ENCODE data around the gene RASL10A. TPM values are rescaled to one million over a fixed set of nuclear protein-coding genes. Genes with fewer than 3 reads are reported as not detected.

The RASL10A gene
- total RNA-seq, 1 donor from 2014 or later, result 0.45 TPM

DNA sequence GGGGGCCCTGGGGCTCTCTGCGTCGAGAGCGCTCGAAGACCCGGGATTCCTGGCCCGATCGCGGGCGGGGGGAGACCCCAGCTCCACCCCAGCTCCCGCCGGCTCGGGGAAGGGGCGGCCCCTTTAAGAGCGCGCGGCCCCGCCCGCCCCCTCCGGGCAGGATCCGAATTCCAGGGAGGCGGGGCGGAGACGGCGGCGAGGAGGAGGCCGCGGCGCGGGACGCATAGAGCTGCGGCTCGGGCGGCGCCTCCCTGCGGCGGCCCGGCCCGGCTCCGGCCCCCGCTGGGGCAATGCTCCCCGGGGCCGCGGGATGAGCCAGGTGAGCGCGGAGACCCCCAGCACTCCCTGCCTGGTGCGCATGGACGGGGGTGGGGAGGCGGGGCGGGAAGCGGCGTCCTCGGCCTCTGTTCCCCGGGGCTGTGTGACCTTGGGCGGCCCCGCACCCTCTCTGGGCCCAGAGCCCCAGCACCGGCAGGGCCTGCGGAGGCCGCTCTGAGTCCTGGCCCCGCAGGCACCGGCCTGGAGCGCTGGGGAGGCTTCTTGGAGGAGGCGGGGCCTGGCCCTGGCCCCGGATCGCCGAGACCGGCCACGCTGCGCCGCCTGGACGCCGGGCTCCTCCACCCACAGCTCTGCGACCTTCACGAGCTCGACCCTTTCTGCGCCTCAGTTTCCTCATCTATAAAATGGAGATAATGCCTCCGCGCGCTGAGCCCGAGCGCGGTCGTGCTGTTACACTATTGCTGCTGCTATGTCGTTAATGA lies 8.5 kb downstream of the RASL10A start:
- intact Hi-C loops (cut with micrococcal nuclease), result loop anchor here (5.0 kb wide), 1 partner anchor 40 kb away; the partner anchor contains the start of genes EWSR1 and RHBDD3

DNA sequence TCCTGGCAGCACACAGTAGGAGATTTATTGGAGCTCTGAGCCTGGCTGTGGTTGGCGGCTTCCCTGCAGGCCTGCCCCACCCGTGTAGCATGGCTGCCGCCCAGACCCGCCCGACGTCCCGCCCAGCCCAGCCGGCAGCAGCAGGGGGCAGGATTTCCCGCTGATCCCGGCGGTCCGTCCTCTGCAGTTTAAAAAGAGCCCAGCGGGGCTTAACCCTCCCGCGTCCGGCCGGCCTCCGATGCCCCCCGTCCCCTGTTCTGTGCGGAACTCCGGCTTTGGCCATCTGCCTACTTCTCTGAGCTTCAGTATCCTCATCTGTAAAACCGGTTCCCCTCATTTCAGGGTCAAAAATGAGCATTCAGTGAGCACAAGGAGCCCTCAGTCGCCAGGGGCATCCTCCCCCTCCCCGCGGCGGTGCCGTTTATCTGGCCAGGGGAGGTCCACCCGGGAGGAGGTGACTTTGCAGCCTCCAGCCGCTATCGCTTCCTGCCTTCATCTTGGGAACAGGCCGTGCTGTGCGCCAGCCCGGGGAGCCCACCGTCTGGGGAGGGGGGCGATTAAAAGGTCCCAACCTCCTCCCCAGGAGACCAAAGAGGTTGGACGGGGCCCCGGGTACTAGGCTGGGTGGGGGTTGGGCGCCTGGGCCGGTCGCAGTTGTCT lies 9.2 kb downstream of the RASL10A start, which contains the start of gene GAS2L1:
Gene GAS2L1 (plus strand): TSS at position 476 of the 660 bp plus-strand sequence. CDS start 1,456 bp downstream, outside the sequence.
- intact Hi-C loops (cut with micrococcal nuclease), result loop anchor here (5.0 kb wide), 1 partner anchor 39 kb away; the partner anchor contains the start of genes EWSR1 and RHBDD3

DNA sequence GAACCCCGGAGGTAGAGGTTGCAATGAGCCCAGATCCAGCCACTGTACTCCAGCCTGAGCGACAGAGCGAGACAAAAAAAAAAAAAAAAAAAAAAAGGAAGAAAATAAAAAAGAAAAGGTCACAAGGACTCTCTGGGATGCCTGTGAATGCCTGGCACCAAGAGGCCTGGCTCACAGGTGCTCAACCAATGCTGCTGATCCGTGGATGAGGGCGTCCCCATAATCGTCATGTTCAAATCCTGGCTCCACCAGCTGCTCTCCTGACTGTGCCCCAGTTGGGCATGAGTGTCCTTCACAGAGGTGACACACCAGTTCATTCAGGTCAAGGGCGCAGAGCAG lies 9.7 kb downstream of the RASL10A start:
- intact Hi-C loops (cut with micrococcal nuclease), result loop anchor here (5.0 kb wide), 1 partner anchor 39 kb away; the partner anchor contains the start of genes EWSR1 and RHBDD3

DNA sequence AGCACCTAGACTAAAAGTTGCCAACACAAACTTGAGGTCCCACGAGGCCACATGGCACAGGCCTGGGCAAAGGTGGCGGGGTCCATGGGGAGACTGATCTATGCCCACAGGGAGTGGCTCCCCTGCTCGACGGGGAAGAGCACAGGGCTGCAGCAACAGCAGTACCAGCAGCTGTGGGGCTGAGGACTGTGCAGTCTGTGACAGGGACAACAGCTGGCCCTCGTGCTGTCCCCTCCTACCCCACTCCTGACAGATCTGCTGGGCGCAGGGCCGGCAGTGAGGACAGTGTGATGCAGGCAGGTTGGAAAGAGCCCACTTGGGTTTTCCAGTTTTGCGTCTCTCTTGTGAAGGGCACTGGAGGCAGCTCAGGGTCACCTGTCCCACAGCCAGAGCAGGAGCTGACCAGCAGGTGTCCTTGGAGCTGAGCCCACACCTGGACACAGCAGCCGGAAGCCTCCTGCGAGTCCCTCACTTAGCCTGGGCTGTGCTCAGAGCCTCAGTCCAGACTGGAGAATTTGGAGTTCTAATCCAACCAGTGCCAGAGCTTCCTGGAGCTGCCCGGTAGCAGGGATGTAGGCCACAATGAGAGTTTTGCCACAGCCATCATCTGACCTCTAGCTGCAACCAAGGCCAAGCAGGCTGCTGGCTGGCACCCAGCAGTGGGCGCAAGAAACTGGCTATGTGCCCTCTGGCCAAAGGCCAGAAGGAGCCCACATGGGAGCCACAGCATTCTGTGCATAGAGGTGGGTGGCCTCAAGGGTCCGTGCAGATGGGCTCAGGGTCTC lies 12.6 kb downstream of the RASL10A start:
- intact Hi-C loops (cut with micrococcal nuclease), result no loop called here

DNA sequence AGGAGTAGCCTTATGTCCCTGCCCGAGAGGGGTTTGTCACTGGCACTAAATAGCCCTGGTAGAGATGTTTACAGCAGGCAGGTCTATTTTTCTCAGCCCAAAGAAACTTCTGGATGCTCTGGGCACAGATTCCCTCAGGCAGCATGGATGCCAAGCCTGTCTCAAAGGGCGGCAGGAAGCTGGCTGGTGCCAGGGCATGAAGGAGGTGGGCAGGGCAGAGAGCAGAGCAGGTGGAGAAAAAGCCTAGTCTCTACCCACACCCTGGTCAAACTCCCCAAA lies 13.2 kb downstream of the RASL10A start:
- intact Hi-C loops (cut with micrococcal nuclease), result no loop called here

DNA sequence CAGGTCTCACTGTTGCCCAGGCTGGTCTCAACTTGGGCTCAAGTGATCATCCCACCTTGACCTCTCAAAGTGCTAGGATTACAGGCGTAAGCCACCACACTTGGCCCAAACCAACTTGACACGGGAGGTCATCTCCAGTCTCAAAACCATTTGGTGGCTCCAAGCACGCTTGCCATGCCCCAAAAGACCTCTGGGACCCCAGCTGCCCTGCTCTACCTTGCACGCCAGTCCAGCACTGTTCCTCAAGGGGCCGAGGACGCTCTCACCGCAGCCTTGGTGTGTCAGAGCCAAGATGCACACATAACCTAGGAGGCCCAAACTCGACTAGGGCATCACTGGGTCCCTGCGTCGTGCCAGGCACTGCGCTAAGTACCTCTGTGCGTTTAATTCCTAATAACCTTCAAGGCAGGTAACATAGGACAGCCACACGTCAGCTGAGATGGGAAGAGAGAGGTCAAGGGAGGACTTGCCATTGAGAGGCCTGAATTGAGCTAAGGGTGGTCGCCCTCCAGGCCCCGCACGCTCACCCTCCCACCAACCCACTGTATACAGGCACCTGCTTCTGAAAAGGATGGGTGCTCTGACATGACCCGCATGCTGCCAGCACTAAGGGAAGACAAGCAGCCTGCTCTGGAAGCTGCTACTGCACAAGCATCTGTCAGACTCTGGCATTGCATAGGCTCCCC lies 13.6 kb downstream of the RASL10A start:
- intact Hi-C loops (cut with micrococcal nuclease), result no loop called here

DNA sequence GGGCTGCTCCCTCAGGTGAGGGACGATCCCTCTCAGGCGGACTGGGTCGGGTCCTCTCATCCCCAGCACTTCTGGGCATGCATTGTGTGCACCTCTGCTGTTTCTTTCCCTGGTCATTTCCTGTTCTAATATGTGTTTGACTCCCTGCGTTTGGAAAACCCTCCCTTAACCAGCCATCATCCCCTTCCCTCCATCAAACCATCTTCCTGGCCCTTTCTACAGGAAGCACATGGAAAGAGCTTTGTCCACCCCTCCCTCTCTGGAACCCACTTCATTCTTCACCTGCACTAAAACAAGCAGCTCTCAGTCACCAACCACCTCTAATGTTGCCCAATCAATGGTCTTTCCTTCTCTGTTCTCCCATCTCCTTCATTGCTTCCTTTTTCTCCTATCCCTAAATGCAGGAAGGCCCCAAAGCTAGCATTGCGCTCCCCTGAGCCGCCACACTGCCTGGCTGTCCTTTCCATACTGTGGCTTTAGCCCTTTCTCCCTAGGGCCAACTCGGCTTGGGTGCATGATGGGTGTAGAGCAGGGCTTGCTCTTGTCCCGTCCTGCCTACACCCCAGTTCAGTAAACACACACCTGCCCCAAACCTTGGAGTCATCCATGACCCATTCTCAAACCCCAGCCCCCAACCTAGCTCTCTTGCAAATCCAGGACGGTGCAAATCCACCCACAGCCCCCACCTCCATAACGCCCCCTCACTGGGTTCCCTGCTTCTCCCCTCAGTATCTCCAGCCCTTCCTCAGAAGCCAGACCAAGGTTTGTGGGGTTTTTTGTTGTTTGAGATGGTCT lies 14.5 kb downstream of the RASL10A start:
- intact Hi-C loops (cut with micrococcal nuclease), result no loop called here

DNA sequence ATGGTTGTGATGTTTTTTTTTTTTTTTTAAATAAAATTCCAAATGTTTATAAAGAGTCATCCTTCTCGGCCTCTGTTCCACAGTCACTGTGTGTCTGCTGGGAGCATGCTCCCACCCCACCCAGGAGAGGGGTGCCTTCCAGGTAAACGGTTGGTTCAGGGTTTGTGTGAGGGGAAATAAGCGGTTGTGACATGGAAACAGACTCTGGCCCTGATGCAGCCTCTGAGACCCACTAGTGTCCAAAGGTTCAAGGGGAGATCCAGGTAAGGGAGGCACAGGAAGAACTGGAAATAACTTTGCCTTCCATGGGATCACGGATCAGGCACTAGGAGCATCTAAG lies 15.1 kb downstream of the RASL10A start:
- intact Hi-C loops (cut with micrococcal nuclease), result no loop called here

DNA sequence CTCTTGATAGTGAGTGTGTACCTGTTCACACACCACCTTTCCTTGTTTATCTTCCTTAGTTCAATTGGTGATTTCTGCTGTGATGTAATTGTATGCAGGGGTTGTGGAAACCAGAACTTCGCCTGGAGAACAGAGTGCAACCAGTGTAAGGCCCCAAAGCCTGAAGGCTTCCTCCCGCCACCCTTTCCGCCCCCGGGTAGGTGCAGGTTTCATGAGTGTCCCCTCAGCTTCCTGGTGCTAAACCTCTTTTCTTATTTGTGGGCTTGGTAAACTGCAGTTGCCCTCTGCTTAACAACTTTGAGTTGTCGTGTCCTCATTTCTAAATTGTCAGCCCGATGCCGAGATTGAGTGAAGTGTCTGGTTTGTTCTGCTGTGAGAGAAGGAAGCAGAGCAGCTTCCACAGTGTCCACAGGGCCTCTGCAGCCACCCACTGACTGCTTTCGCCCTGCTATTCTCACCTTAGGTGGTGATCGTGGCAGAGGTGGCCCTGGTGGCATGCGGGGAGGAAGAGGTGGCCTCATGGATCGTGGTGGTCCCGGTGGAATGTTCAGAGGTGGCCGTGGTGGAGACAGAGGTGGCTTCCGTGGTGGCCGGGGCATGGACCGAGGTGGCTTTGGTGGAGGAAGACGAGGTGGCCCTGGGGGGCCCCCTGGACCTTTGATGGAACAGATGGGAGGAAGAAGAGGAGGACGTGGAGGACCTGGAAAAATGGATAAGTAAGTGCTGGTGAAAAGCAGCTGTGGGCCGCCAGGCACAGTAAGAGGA lies 16.2 kb downstream of the RASL10A start:
- intact Hi-C loops (cut with micrococcal nuclease), result no loop called here

DNA sequence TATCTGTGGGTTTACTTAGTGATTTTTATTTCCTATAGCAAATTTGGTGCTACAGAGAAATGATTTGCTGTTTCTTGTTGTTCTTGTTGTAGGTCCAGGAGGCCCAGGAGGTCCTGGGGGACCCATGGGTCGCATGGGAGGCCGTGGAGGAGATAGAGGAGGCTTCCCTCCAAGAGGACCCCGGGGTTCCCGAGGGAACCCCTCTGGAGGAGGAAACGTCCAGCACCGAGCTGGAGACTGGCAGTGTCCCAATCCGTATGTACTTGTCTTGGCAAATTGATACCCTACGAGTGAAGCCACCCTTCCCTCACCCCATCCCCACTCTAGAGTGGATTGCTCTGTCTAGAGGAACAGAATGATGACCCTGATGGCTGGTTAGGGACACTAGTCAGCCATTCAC lies 16.9 kb downstream of the RASL10A start:
- intact Hi-C loops (cut with micrococcal nuclease), result no loop called here

DNA sequence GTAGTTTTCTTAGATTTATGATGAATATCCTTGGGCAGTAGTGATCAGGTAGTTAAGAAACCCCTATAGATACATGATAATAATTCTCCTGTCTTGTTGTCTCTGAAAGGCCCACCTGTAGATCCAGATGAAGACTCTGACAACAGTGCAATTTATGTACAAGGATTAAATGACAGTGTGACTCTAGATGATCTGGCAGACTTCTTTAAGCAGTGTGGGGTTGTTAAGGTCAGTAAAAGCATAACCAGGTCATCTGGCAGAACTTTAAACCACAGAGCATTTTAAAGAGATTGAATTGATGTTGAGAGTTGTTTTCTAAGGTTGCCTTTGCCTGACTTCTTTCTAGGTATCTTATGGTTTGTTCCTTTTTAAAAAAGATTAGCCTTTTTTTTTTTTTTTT lies 23.1 kb downstream of the RASL10A start:
- intact Hi-C loops (cut with micrococcal nuclease), result no loop called here

DNA sequence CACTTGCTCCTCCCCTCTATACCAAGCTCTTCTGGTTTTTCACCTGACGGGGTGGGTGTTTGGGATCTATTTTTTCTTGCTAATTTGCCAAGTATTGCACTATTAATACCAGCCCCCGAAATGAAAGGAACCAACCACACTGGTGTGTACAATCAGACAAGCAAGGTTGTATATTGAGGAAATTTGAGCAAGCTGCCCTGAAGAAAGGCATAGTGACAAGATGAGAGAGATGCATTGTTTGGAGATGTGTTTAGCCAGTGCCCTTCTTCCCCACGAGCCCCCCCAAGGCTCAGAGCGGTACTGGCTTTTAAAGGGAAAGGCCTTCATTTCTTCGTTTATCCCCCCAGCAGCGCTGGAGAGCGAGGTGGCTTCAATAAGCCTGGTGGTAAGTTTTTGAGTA lies 24.3 kb downstream of the RASL10A start:
- intact Hi-C loops (cut with micrococcal nuclease), result no loop called here

DNA sequence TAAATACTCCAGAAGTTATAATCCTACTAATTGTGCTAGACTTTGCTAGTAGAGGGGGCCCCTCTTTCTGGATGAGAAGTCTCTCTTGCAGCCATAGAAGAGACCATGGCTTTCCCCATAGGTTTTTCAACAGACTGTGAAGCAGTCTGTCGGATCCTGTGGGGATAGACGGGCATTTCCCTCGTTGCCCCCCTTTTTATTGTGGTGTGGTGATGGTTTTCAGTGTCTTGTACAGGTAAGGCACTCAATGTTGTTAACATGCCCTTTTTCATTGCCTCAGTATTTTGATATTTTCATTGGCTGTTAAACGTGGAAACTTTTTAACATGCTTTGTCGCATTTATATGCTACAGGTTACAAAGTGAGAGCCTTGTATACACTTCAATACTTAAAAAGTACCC lies 25.4 kb downstream of the RASL10A start:
- intact Hi-C loops (cut with micrococcal nuclease), result no loop called here

DNA sequence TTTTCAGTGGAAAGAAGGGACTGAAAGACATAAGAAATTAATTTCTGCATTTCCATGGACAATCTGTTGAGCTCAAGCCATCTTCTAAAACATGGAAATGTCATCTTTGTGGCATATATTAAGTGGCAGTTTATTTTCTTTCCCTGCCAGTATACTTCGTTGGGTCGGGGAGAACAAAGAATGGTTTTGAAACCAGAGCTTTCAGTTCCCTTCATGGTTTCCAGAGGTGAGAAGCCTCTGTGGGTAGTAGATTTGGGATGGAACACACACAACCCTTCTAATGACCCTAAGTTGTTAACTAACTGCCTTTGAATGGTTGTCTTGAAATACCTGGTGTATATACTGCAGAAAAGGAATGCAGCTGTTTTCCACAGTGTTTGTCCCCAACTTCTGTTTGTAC lies 26.7 kb downstream of the RASL10A start:
- intact Hi-C loops (cut with micrococcal nuclease), result no loop called here

DNA sequence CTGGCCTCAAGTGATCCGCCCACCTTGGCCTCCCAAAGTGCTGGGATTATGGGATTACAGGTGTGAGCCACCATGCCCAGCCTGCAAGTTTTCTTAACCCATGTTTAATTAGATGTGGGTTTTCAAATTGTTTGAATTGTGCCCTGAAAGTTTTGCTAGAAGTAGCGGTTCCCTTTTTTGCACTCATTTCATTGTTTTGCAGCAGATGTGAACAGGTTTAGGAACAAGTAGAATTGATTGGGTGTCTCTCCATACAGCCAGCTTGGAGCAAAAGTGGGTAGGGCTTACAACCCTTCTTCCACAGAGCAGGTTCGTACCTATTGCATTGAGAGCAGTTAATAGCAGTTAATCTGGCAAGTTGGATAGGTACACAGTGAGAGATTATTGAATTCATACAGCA lies 31.3 kb downstream of the RASL10A start:
- intact Hi-C loops (cut with micrococcal nuclease), result no loop called here

DNA sequence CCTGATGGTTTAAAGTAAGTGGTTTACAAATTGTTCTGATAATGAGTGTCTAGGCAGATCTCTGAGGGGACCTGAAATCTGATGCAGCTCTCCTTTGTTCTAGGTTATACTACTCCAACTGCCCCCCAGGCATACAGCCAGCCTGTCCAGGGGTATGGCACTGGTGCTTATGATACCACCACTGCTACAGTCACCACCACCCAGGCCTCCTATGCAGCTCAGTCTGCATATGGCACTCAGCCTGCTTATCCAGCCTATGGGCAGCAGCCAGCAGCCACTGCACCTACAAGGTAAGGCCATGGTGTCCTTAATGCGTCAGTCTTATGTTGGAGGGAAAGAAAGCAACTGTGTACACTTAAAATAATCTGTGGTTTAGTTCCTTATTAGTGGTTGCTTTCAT lies 37.6 kb downstream of the RASL10A start:
- intact Hi-C loops (cut with micrococcal nuclease), result no loop called here

DNA sequence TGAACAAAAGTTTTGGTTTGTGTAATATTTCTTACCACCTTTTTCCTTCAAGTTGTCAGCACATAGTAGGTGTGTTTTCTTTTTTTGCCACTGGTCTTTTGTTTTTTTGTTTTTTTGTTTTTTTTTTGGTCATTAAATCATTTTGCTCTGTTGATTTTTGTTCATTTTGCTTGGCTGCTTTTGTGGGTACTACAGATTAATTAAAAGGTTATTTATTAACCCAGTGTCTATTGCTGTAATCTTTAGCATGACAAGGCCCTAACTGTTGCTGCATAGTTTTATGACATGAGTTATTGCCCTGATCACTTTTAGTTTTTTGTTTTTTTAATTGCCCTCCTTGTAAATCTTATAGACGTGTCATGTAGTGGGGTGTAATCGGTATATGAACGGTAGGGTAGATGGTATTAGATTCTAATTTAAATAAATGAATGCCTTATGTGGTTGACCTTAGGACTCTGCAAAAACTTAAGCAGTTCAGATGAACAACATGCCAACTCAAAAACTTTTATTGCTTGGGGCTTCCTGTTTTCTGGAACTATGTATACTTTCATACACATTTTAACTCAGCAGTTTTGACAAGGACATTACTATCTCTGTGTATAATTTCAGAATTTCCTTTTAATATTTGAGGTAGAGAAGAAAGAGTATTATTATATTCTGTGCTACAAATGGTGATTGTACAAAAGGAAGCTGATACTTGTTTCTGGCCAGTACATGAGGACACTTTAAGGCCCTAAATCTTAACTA lies 39.5 kb downstream of the RASL10A start:
- intact Hi-C loops (cut with micrococcal nuclease), result no loop called here

DNA sequence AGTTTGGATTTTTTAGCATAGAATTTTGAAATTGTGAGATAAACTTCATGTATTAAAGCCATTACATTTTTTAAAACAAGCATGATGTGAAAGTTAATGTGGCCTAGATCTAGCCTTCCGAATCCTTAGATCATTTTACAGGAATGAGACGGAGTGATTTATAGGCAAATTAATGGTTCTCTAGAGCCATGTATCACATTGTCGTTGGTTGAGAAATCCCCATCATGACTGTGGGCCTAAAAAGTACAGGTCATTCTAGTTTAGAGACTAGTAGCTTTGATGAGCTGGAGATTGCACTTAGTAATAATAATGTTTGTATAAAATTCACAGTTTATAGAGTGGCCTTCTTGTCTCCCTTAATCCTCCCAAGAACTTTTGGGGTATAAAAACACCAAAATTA lies 40.3 kb downstream of the RASL10A start:
- intact Hi-C loops (cut with micrococcal nuclease), result no loop called here

DNA sequence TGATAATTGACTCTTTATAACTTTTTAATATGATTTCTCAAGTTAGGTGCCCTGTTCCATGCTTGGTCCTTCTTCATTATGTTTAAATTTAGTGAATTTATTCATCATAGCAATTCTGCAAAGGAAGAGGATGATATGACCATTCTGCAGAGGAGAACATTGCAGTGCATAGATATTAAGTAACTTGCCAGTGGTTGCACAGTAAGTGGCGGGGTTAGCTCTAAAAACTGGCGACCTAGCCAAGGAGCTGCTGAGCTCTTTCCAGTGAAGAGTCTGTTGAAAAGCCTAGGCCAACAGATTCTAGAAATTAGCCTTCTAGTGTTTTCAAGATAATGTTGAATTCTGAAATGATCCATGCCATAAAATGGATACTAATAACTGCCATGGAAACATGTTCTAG lies 42.9 kb downstream of the RASL10A start:
- intact Hi-C loops (cut with micrococcal nuclease), result no loop called here
